Prostate gland (tissue), 2 donors: ENCODE measurements around the gene ACVR1.

ENCODE experiments used
- CTCF ChIP-seq, 4 experiments: fragments of 200-600 bp in 2 of 4; fragments of 450-650 bp in 2 of 4; sonication (generic) in 2 of 4; IDR thresholded peaks; 1 replicate in 3 of 4; 2 replicates in 1 of 4; pipeline ENCODE4 v1.5.1; 2016 to 2019; ENCODE audit warnings: antibody characterized with exemption in 4 of 4, mild to moderate bottlenecking in 2 of 4, moderate library complexity in 2 of 4
- POLR2A ChIP-seq: fragments of 450-650 bp; IDR thresholded peaks from one replicate; pipeline ENCODE4 v1.6.1; 2016; ENCODE audit warnings: antibody characterized with exemption, mild to moderate bottlenecking

GRCh38 chr2:157900203-157900602 lies 24.1 kb upstream of the ACVR1 start:
- TF ChIP-seq CTCF (IDR thresholded peaks at IDR 0.05) (no peak), POLR2A (no peak)
